OCI-LY7 (cell line): ENCODE results near the gene FHIT. TPM values are rescaled to one million over a fixed set of nuclear protein-coding genes. Genes with fewer than 3 reads are reported as not detected.

ENCODE experiments used
- BruUV-seq: library from RNA; stranded (reverse); fragments of 400-500 nt; replicated peaks from 2 replicates; lab custom pipeline; 2021; lab: Mats Ljungman, UMichigan
- CTCF ChIA-PET: fragments of 300-600 bp; sonication (Branson Sonifier 250); formaldehyde crosslinking; loops from one replicate; lab custom pipeline; 2022; ENCODE audit warnings: antibody characterized with exemption; ENCODE audit not compliant: unreplicated experiment; lab: Charles Lee
- POLR2A ChIA-PET: fragments of 300-600 bp; sonication (Branson Sonifier 250); formaldehyde crosslinking; loops from one replicate; lab custom pipeline; 2022; ENCODE audit warnings: antibody characterized with exemption; lab: Charles Lee
- DNase-seq: peaks from one replicate; pipeline ENCODE4 v3.0.0-alpha.2; 2015; ENCODE audit warnings: low spot score
- H2AFZ ChIP-seq: fragments of 200-600 bp; sonication (generic), shearing (Covaris generic); 2 replicates; pipeline ENCODE4 v1.6.1; 2014; ENCODE audit warnings: mild to moderate bottlenecking, antibody characterized with exemption, low read length, moderate library complexity
- H3K27ac ChIP-seq: fragments of 200-600 bp; sonication (generic); 2 replicates; pipeline ENCODE4 v1.5.1; 2014; ENCODE audit warnings: mixed run types, low read depth, mild to moderate bottlenecking, moderate library complexity, low read length, inconsistent platforms; ENCODE audit not compliant: poor library complexity, severe bottlenecking
- H3K36me3 ChIP-seq: fragments of 200-600 bp; sonication (generic); 2 replicates; pipeline ENCODE4 v1.6.1; 2014; ENCODE audit warnings: mild to moderate bottlenecking, antibody characterized with exemption, low read length, moderate library complexity, mixed read lengths; ENCODE audit not compliant: insufficient read depth
- H3K4me1 ChIP-seq: fragments of 200-600 bp; sonication (generic); 2 replicates; pipeline ENCODE4 v1.5.1; 2014; ENCODE audit warnings: mild to moderate bottlenecking, low read length; ENCODE audit not compliant: insufficient read depth, poor library complexity, severe bottlenecking
- H3K4me2 ChIP-seq: fragments of 200-600 bp; sonication (generic); 2 replicates; pipeline ENCODE4 v1.6.1; 2014; ENCODE audit warnings: mild to moderate bottlenecking, low read length
- H3K4me3 ChIP-seq: fragments of 200-600 bp; sonication (generic); 2 replicates; pipeline ENCODE4 v1.5.1; 2014; ENCODE audit warnings: mild to moderate bottlenecking, low read depth, low read length; ENCODE audit not compliant: poor library complexity, severe bottlenecking
- H3K79me2 ChIP-seq: fragments of 200-600 bp; sonication (generic); 2 replicates; pipeline ENCODE4 v1.6.1; 2016; ENCODE audit warnings: low read depth, mild to moderate bottlenecking, low read length, moderate library complexity, mixed read lengths; ENCODE audit not compliant: insufficient read depth
- H3K9me2 ChIP-seq: fragments of 200-600 bp; sonication (generic); 2 replicates; pipeline ENCODE4 v1.6.1; 2016; ENCODE audit warnings: mild to moderate bottlenecking, low read length, mixed read lengths; ENCODE audit not compliant: insufficient read depth
- H3K9me3 ChIP-seq: fragments of 200-600 bp; sonication (generic); 2 replicates; pipeline ENCODE4 v1.6.1; 2014; ENCODE audit warnings: mild to moderate bottlenecking, mixed run types, low read length, mixed read lengths
- H4K20me1 ChIP-seq: fragments of 200-600 bp; sonication (generic); 2 replicates; pipeline ENCODE4 v1.6.1; 2014; ENCODE audit warnings: mild to moderate bottlenecking, antibody characterized with exemption, low read length, moderate library complexity, mixed read lengths; ENCODE audit not compliant: insufficient read depth
- CTCF ChIP-seq: fragments of 200-600 bp; sonication (generic); conservative IDR thresholded peaks from 2 replicates; pipeline ENCODE4 v1.5.1; 2014; ENCODE audit warnings: mild to moderate bottlenecking, antibody characterized with exemption, low read length, moderate library complexity, mixed read lengths
- EZH2phosphoT487 ChIP-seq: fragments of 200-600 bp; sonication (generic); IDR thresholded peaks from 2 replicates; pipeline ENCODE4 v1.6.1; 2018; ENCODE audit warnings: low read depth, borderline replicate concordance, mild to moderate bottlenecking, mixed run types, antibody characterized with exemption, low read length, moderate library complexity, mixed read lengths
- intact Hi-C: fragments of 100-400 bp; cut with micrococcal nuclease; formaldehyde crosslinking; loops from one replicate; pipeline ENCODE4 v1.10.0; 2022; ENCODE audit not compliant: unreplicated experiment
- total RNA-seq, 2 experiments: library from RNA; depleted of rRNA in 1 of 2; stranded (reverse); fragments of >200 nt in 1 of 2; shearing (Covaris generic) in 1 of 2; gene quantifications; 2 replicates each; pipeline ENCODE4 v1.2.3, GENCODE V29; 2014 to 2022

The FHIT gene
- total RNA-seq, 2 experiments from 2014 or later, result 5.0 to 10.9 TPM

DNA sequence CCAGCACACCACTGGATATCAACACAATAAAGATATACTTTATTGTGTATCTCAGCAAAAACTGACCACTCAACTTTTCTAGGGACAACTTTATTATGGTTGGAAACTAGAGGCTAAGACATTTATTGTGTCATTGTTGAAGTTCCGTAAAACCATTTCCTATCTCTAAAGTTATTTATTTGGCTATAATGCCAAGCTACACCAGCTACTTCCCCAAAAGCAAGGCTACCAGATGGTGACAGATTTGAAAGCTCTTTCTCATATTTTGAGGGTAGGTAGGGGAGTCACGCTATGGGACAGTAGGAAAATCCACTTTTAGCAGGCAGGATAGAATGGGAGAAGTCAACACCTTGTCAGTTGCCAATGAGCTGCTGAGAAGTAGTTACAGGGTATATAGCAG, 1366.8 kb downstream of the FHIT start:
- Histone ChIP-seq H3K27ac (no peak overlapping the region), H3K4me2 (no peak overlapping the region), H2AFZ (no peak overlapping the region), H3K4me3 (no peak overlapping the region), H3K4me1 (no peaks in the 10 kb centered on the region), H4K20me1 (no peaks in the 10 kb centered on the region), H3K79me2 (no peaks in the 10 kb centered on the region), H3K36me3 (no peaks in the 10 kb centered on the region), H3K9me3 (no peaks in the 10 kb centered on the region), H3K9me2 (no peaks in the 10 kb centered on the region)
- POLR2A ChIA-PET, result no interaction called here
- TF ChIP-seq CTCF (no peak), EZH2phosphoT487 (no peak)
- BruUV-seq, result no TSS peak
- CTCF ChIA-PET, result no interaction called here
- DNase-seq, result no peak
- intact Hi-C loops, result no loop called here

- no peak for TF ChIP-seq CTCF
- no peak for TF ChIP-seq EZH2phosphoT487
- no peak for DNase-seq
- H3K4me3 ChIP-seq, result no peak overlapping the region
- no peaks in the 10 kb centered on the region for H3K9me3 ChIP-seq
- no peaks in the 10 kb centered on the region for H3K36me3 ChIP-seq
- no peak overlapping the region for H2AFZ ChIP-seq
- intact Hi-C loops, result no loop called here
- H3K4me2 ChIP-seq, result no peak overlapping the region
- no peaks in the 10 kb centered on the region for H3K4me1 ChIP-seq
- POLR2A ChIA-PET, result no interaction called here
- no peak overlapping the region for H3K27ac ChIP-seq
- no peaks in the 10 kb centered on the region for H3K79me2 ChIP-seq
- H3K9me2 ChIP-seq, result no peaks in the 10 kb centered on the region
- H4K20me1 ChIP-seq, result no peaks in the 10 kb centered on the region
- CTCF ChIA-PET, result no interaction called here
- no TSS peak for BruUV-seq
Measured at GRCh38 chr3:59882746-59883145, 1368.5 kb downstream of the FHIT start.

DNA sequence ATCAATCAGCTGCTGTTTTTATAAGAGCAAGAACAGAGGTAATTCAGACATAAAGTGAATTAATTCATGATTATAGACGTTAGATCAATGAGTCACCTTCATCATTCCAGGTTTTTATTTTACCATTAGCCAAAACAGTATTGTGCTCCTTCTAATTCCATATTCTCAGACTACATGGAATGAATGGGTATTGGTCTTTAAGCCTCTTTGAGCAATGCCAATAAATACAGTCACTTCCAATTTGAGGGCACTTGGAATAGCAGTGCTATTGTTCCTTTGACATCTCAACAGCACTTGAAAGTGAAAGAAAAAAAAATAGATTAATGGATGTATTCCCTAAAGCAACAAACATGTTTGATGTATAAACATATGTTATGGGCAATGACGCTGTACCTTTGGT, 1370.5 kb downstream of the FHIT start:
- intact Hi-C loops, result no loop called here
- TF ChIP-seq EZH2phosphoT487, result no peak
- TF ChIP-seq CTCF, result no peak

More for the DNA sequence above, 1370.5 kb downstream of the FHIT start:
- no peak overlapping the region for H2AFZ ChIP-seq
- H3K79me2 ChIP-seq, result no peaks in the 10 kb centered on the region
- ChIA-PET POLR2A (no interaction called here), CTCF (no interaction called here)
- no TSS peak for BruUV-seq
- H3K36me3 ChIP-seq, result no peaks in the 10 kb centered on the region
- no peaks in the 10 kb centered on the region for H3K9me3 ChIP-seq
- no peaks in the 10 kb centered on the region for H3K4me1 ChIP-seq
- no peak for DNase-seq
- no peaks in the 10 kb centered on the region for H3K9me2 ChIP-seq
- no peak overlapping the region for H3K4me3 ChIP-seq
- no peak overlapping the region for H3K4me2 ChIP-seq
- no peak overlapping the region for H3K27ac ChIP-seq
- H4K20me1 ChIP-seq, result no peaks in the 10 kb centered on the region
